Osteoblast (primary cell): ENCODE data around the gene KLHDC4. TPM values are rescaled to one million over a fixed set of nuclear protein-coding genes. Genes with fewer than 3 reads are reported as not detected.

Experiments used
- DNase-seq: peaks from one replicate; pipeline ENCODE4 v3.0.0; 2011; ENCODE audit warnings: low spot score, mixed read lengths; ENCODE audit not compliant: insufficient read length; ENCODE audit errors: missing footprints
- H2AFZ ChIP-seq: 2 replicates; pipeline ENCODE4 v1.6.0; 2011; ENCODE audit warnings: mild to moderate bottlenecking, low read length
- H3K27ac ChIP-seq: 2 replicates; pipeline ENCODE4 v1.5.1; 2011; ENCODE audit warnings: mild to moderate bottlenecking, low read depth, low read length, moderate library complexity
- H3K27me3 ChIP-seq: 2 replicates; pipeline ENCODE4 v1.6.0; 2012; ENCODE audit warnings: mild to moderate bottlenecking, control low read depth, inconsistent platforms, low read length, moderate library complexity; ENCODE audit not compliant: insufficient read depth
- H3K36me3 ChIP-seq: 2 replicates; pipeline ENCODE4 v1.5.1; 2011; ENCODE audit warnings: mild to moderate bottlenecking, low read length, control low read depth, moderate library complexity; ENCODE audit not compliant: insufficient read depth
- H3K4me1 ChIP-seq: 2 replicates; pipeline ENCODE4 v1.5.1; 2011; ENCODE audit warnings: mild to moderate bottlenecking, low read length, control low read depth, moderate library complexity; ENCODE audit not compliant: insufficient read depth
- H3K4me2 ChIP-seq: 2 replicates; pipeline ENCODE4 v1.6.0; 2011; ENCODE audit warnings: mild to moderate bottlenecking, low read length; ENCODE audit not compliant: insufficient read depth
- H3K4me3 ChIP-seq: fragments of 200-600 bp; sonication (generic); 3 replicates; pipeline ENCODE4 v1.5.1; 2012; ENCODE audit warnings: mild to moderate bottlenecking, low read length, inconsistent platforms; ENCODE audit not compliant: insufficient read depth
- H3K79me2 ChIP-seq: 2 replicates; pipeline ENCODE4 v1.6.0; 2012; ENCODE audit warnings: mild to moderate bottlenecking, low read length, control low read depth, inconsistent platforms; ENCODE audit not compliant: insufficient read depth
- H3K9me3 ChIP-seq: 2 replicates; pipeline ENCODE4 v1.5.1; 2011; ENCODE audit warnings: low read depth, low read length, control low read depth
- H4K20me1 ChIP-seq: 2 replicates; pipeline ENCODE4 v1.6.0; 2012; ENCODE audit warnings: mild to moderate bottlenecking, low read length, control low read depth; ENCODE audit not compliant: insufficient read depth
- CTCF ChIP-seq: IDR thresholded peaks from 2 replicates; pipeline ENCODE4 v1.5.1; 2011; ENCODE audit warnings: mild to moderate bottlenecking, low read depth, low read length, moderate library complexity; ENCODE audit errors: extremely low read depth
- total RNA-seq: library from RNA; depleted of rRNA; stranded (reverse); fragments of >200 nt; gene quantifications from 2 replicates; pipeline ENCODE4 v1.2.3, GENCODE V29; 2012

Gene KLHDC4
- total RNA-seq, 1 donor: 22.1 TPM

- no peak for DNase-seq
- Histone ChIP-seq H3K79me2 (no peaks in the 10 kb centered on the region), H3K4me1 (no peaks in the 10 kb centered on the region), H3K27me3 (no peaks in the 10 kb centered on the region), H3K9me3 (no peaks in the 10 kb centered on the region), H3K36me3 (peaks cover 4% of the 10 kb centered on the region), H2AFZ (no peak overlapping the region), H3K27ac (no peak overlapping the region), H4K20me1 (no peaks in the 10 kb centered on the region), H3K4me3 (no peak overlapping the region), H3K4me2 (no peak overlapping the region)
- no peak for TF ChIP-seq CTCF
These were observed 68.5 kb downstream of the KLHDC4 start for GRCh38 chr16:87697256-87697655.

- Histone ChIP-seq H3K27ac (no peak overlapping the region), H3K9me3 (no peaks in the 10 kb centered on the region), H3K27me3 (no peaks in the 10 kb centered on the region), H3K36me3 (peaks cover 4% of the 10 kb centered on the region), H4K20me1 (no peaks in the 10 kb centered on the region), H2AFZ (no peak overlapping the region), H3K4me2 (no peak overlapping the region), H3K4me3 (no peak overlapping the region), H3K79me2 (no peaks in the 10 kb centered on the region), H3K4me1 (no peaks in the 10 kb centered on the region)
- peak; percentile 85 for DNase-seq
- TF ChIP-seq CTCF: no peak
These were observed 69.1 kb downstream of the KLHDC4 start for GRCh38 chr16:87696726-87697125.

GRCh38 chr16:87695534-87695933 is 70.3 kb downstream of the KLHDC4 start:
- Histone ChIP-seq H4K20me1 (no peaks in the 10 kb centered on the region), H3K4me3 (no peak overlapping the region), H3K27me3 (no peaks in the 10 kb centered on the region), H3K79me2 (no peaks in the 10 kb centered on the region), H3K36me3 (peaks cover 4% of the 10 kb centered on the region), H3K4me1 (no peaks in the 10 kb centered on the region), H3K27ac (no peak overlapping the region), H2AFZ (no peak overlapping the region), H3K4me2 (no peak overlapping the region), H3K9me3 (no peaks in the 10 kb centered on the region)
- peak; percentile 83 for DNase-seq
- no peak for TF ChIP-seq CTCF

- TF ChIP-seq CTCF: no peak
- DNase-seq: peak; percentile 91
- Histone ChIP-seq H3K27ac (no peak overlapping the region), H2AFZ (no peak overlapping the region), H3K36me3 (no peaks in the 10 kb centered on the region), H3K27me3 (no peaks in the 10 kb centered on the region), H3K79me2 (no peaks in the 10 kb centered on the region), H3K4me1 (no peaks in the 10 kb centered on the region), H4K20me1 (no peaks in the 10 kb centered on the region), H3K9me3 (no peaks in the 10 kb centered on the region), H3K4me3 (no peak overlapping the region), H3K4me2 (no peak overlapping the region)
These were observed 71.2 kb downstream of the KLHDC4 start for GRCh38 chr16:87694441-87695125.
